Hematopoietic multipotent progenitor cell treated with erythropoietin and hydrocortisone succinate and interleukin-3 and kit ligand, for 6 days (in vitro differentiated cells): ENCODE results near the gene ARHGAP12.

ENCODE experiments used
- DNase-seq: peaks from one replicate; pipeline ENCODE4 v3.0.0-alpha.2; 2015

The ARHGAP12 gene

GRCh38 chr10:31759799-31760626, 168.6 kb downstream of the ARHGAP12 start:
- peak; percentile 99 for DNase-seq

GRCh38 chr10:31759124-31759798, 169.4 kb downstream of the ARHGAP12 start:
- DNase-seq = peak; percentile 26

GRCh38 chr10:31758495-31758894, 170.1 kb downstream of the ARHGAP12 start:
- no peak for DNase-seq

- no peak for DNase-seq
Measured at GRCh38 chr10:31757831-31758230, 170.8 kb downstream of the ARHGAP12 start.

GRCh38 chr10:31757386-31757791, 171.2 kb downstream of the ARHGAP12 start:
- no peak for DNase-seq

GRCh38 chr10:31756729-31757110, 171.9 kb downstream of the ARHGAP12 start:
- DNase-seq = no peak

GRCh38 chr10:31756101-31756728, 172.4 kb downstream of the ARHGAP12 start:
- DNase-seq = no peak
